ENCODE measurements around the gene USH2A.

- TF ChIP-seq EP300 (IDR thresholded peaks at IDR 0.05; ENCODE audit: borderline replicate concordance) (no peak), REST (IDR thresholded peaks at IDR 0.05; ENCODE audit: low read depth) (no peak), TCF12 (IDR thresholded peaks at IDR 0.05; ENCODE audit: low read depth) (no peak)
Measured at GRCh38 chr1:215765833-215766232, 657.4 kb downstream of the USH2A start.
